ENCODE data around the gene VTI1A. TPM values are rescaled to one million over a fixed set of nuclear protein-coding genes. Genes with fewer than 3 reads are reported as not detected.
A peak's percentile ranks its signal among the peaks of the same experiment; 100 is the strongest.

Gene VTI1A
- total and polyA plus RNA-seq, 2 of the 13 experiments (the other 11 are each of a cell fraction or from before 2014, with no cell fraction given): 11.7 to 32.7 TPM

DNA sequence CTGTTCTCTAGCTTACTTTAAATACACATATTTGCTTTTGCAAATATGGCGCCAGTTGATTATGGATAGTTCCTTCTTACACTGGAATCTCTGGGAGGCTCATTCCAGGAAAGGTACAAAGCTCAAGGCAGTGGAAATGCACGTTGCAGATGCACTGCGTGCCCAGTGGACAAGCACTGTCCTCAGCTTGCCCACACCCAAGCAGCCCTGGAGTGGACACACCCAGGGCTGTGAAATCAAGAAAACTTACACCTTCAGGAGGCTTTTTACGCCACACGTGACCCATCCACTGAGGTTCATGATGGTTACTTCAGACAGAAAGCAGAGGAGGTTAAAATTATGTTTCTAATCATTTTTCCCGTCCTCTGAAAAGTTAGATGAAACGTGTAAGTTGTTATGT is 248.5 kb downstream of the VTI1A start (continued):
- TF ChIP-seq SETDB1 (CRISPR knock-in tag; IDR thresholded peaks at IDR 0.05; ENCODE audit: borderline replicate concordance) (no peak), HMG20A (CRISPR knock-in tag; IDR thresholded peaks at IDR 0.05; ENCODE audit: borderline replicate concordance) (peak; percentile 91; the same call in 1 of the 2 replicates), ZNF629 (CRISPR knock-in tag; conservative IDR thresholded peaks at IDR 0.05) (peak; percentile 66), JUN (CRISPR knock-in tag; IDR thresholded peaks at IDR 0.05) (peak; percentile 53; the same call in 1 of the 2 replicates), ZNF17 (CRISPR knock-in tag; IDR thresholded peaks at IDR 0.05) (no peak), RFXANK (CRISPR knock-in tag; IDR thresholded peaks at IDR 0.05) (no peak), CBX2 (IDR thresholded peaks at IDR 0.05; ENCODE audit: low read depth, low read length) (no peak), CBX2 (CRISPR knock-in tag; IDR thresholded peaks at IDR 0.05; ENCODE audit: low read depth) (no peak), KDM5A (IDR thresholded peaks at IDR 0.05; ENCODE audit: borderline replicate concordance, low read length) (no peak), ZNF552 (CRISPR knock-in tag; IDR thresholded peaks at IDR 0.05; ENCODE audit: borderline replicate concordance) (no peak), ZNF839 (CRISPR knock-in tag; IDR thresholded peaks at IDR 0.05; ENCODE audit: borderline replicate concordance) (no peak), RXRA (CRISPR knock-in tag; IDR thresholded peaks at IDR 0.05) (peak; percentile 74; the same call in 1 of the 2 replicates), GABPA (IDR thresholded peaks at IDR 0.05; ENCODE audit: low read depth, low read length) (no peak), GABPA (CRISPR knock-in tag; IDR thresholded peaks at IDR 0.05; ENCODE audit: low read depth) (peak; percentile 38; the same call in 1 of the 2 replicates), FOXO1 (CRISPR knock-in tag; IDR thresholded peaks at IDR 0.05) (peak; percentile 68), SP5 (CRISPR knock-in tag; IDR thresholded peaks at IDR 0.05; ENCODE audit: borderline replicate concordance, low read depth) (no peak), ZNF296 (CRISPR knock-in tag; conservative IDR thresholded peaks at IDR 0.05) (peak; percentile 92), FOSL2 (CRISPR knock-in tag; IDR thresholded peaks at IDR 0.05) (peak; percentile 71), ZNF883 (CRISPR knock-in tag; IDR thresholded peaks at IDR 0.05; ENCODE audit: not compliant biosample characterization) (no peak)
- TF ChIP-seq, protein P1, sequence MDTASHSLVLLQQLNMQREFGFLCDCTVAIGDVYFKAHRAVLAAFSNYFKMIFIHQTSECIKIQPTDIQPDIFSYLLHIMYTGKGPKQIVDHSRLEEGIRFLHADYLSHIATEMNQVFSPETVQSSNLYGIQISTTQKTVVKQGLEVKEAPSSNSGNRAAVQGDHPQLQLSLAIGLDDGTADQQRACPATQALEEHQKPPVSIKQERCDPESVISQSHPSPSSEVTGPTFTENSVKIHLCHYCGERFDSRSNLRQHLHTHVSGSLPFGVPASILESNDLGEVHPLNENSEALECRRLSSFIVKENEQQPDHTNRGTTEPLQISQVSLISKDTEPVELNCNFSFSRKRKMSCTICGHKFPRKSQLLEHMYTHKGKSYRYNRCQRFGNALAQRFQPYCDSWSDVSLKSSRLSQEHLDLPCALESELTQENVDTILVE (CRISPR knock-in tag; IDR thresholded peaks at IDR 0.05): no peak
- TF ChIP-seq, protein P2, sequence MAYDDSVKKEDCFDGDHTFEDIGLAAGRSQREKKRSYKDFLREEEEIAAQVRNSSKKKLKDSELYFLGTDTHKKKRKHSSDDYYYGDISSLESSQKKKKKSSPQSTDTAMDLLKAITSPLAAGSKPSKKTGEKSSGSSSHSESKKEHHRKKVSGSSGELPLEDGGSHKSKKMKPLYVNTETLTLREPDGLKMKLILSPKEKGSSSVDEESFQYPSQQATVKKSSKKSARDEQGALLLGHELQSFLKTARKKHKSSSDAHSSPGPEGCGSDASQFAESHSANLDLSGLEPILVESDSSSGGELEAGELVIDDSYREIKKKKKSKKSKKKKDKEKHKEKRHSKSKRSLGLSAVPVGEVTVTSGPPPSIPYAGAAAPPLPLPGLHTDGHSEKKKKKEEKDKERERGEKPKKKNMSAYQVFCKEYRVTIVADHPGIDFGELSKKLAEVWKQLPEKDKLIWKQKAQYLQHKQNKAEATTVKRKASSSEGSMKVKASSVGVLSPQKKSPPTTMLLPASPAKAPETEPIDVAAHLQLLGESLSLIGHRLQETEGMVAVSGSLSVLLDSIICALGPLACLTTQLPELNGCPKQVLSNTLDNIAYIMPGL (CRISPR knock-in tag; IDR thresholded peaks at IDR 0.05; ENCODE audit: borderline replicate concordance in 1 of 2, low read depth in 1 of 2): no peak; a peak in 1 of 4 replicates
- TF ChIP-seq, protein P3, sequence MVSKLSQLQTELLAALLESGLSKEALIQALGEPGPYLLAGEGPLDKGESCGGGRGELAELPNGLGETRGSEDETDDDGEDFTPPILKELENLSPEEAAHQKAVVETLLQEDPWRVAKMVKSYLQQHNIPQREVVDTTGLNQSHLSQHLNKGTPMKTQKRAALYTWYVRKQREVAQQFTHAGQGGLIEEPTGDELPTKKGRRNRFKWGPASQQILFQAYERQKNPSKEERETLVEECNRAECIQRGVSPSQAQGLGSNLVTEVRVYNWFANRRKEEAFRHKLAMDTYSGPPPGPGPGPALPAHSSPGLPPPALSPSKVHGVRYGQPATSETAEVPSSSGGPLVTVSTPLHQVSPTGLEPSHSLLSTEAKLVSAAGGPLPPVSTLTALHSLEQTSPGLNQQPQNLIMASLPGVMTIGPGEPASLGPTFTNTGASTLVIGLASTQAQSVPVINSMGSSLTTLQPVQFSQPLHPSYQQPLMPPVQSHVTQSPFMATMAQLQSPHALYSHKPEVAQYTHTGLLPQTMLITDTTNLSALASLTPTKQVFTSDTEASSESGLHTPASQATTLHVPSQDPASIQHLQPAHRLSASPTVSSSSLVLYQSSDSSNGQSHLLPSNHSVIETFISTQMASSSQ (IDR thresholded peaks at IDR 0.05; ENCODE audit: low read depth): no peak
- TF ChIP-seq, protein P3 (CRISPR knock-in tag; IDR thresholded peaks at IDR 0.05; ENCODE audit: borderline replicate concordance): peak; percentile 65; the same call in 1 of the 2 replicates
- TF ChIP-seq, protein P4, sequence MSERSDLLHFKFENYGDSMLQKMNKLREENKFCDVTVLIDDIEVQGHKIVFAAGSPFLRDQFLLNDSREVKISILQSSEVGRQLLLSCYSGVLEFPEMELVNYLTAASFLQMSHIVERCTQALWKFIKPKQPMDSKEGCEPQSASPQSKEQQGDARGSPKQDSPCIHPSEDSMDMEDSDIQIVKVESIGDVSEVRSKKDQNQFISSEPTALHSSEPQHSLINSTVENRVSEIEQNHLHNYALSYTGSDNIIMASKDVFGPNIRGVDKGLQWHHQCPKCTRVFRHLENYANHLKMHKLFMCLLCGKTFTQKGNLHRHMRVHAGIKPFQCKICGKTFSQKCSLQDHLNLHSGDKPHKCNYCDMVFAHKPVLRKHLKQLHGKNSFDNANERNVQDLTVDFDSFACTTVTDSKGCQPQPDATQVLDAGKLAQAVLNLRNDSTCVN (CRISPR knock-in tag; IDR thresholded peaks at IDR 0.05; ENCODE audit: borderline replicate concordance): peak; percentile 52; the same call in 1 of the 2 replicates

Measured in HepG2 (cell line).